Esophagus muscularis mucosa (tissue), 4 donors: ENCODE data around the gene DGKK. TPM values are rescaled to one million over a fixed set of nuclear protein-coding genes. Genes with fewer than 3 reads are reported as not detected.

ENCODE experiments used
- DNase-seq: peaks from one replicate; pipeline ENCODE4 v3.0.0-alpha.2; 2017; ENCODE audit errors: extremely low spot score
- H3K27ac ChIP-seq, 4 donors: fragments of 200-600 bp; sonication (generic); replicated peaks in 1 of 4; 1 replicate in 3 of 4; 2 replicates in 1 of 4; pipeline ENCODE4 v1.5.1; 2016 to 2019; ENCODE audit warnings: mild to moderate bottlenecking in 1 of 4
- H3K27me3 ChIP-seq, 4 donors: fragments of 200-600 bp; sonication (generic); one replicate each; pipeline versions ENCODE4 v1.5.1 to v1.6.0; 2016 to 2019
- H3K36me3 ChIP-seq, 4 donors: fragments of 200-600 bp; sonication (generic); one replicate each; pipeline ENCODE4 v1.5.1; 2016 to 2019
- H3K4me1 ChIP-seq, 4 donors: fragments of 200-600 bp; sonication (generic); one replicate each; pipeline ENCODE4 v1.5.1; 2016 to 2019
- H3K4me3 ChIP-seq, 4 donors: fragments of 200-600 bp; sonication (generic); 1 replicate in 2 of 4; 2 replicates in 2 of 4; pipeline ENCODE4 v1.5.1; 2016 to 2019; ENCODE audit warnings: mild to moderate bottlenecking in 4 of 4, moderate library complexity in 1 of 4
- H3K9me3 ChIP-seq, 4 donors: fragments of 200-600 bp; sonication (generic); 1 replicate in 3 of 4; 2 replicates in 1 of 4; pipeline ENCODE4 v1.5.1; 2016 to 2019
- CTCF ChIP-seq, 3 experiments: fragments of 200-600 bp in 2 of 3; fragments of 450-650 bp in 1 of 3; sonication (generic) in 2 of 3; IDR thresholded peaks; one replicate each; pipeline ENCODE4 v1.5.1; 2017 to 2019; ENCODE audit warnings: antibody characterized with exemption in 3 of 3, mild to moderate bottlenecking in 2 of 3, moderate library complexity in 1 of 3
- EP300 ChIP-seq: sonication (generic); formaldehyde crosslinking; IDR thresholded peaks from one replicate; pipeline ENCODE4 v1.6.1; 2017; ENCODE audit warnings: antibody characterized with exemption
- POLR2A ChIP-seq: fragments of 450-650 bp; IDR thresholded peaks from one replicate; pipeline ENCODE4 v1.6.1; 2017; ENCODE audit warnings: antibody characterized with exemption, moderate library complexity, mild to moderate bottlenecking, low read depth
- POLR2AphosphoS5 ChIP-seq, 2 donors: sonication (generic); formaldehyde crosslinking; IDR thresholded peaks; one replicate each; pipeline ENCODE4 v1.6.1; 2017; ENCODE audit warnings: antibody characterized with exemption in 2 of 2
- WGBS: methylation state at CpG from one replicate; pipeline ENCODE4 v1.1.5; 2018; 5-methylcytosine and 5-hydroxymethylcytosine counted together
- intact Hi-C: fragments of 100-400 bp; cut with DNase I; formaldehyde crosslinking; loops from one replicate; pipeline ENCODE4 v1.15.1; 2023
- total RNA-seq, 4 donors: library from RNA; depleted of rRNA; stranded (reverse); fragments of >200 nt; gene quantifications; one replicate each; pipeline versions ENCODE4 v1.1.0 to v1.2.1, GENCODE V29; 2016

DGKK gene
- total RNA-seq, 4 donors from 2014 or later: not detected

GRCh38 chrX:50386520-50386919 is 84.1 kb downstream of the DGKK start:
- Histone ChIP-seq H3K9me3 (no peaks in the 10 kb centered on the region), H3K4me1 (no peaks in the 10 kb centered on the region), H3K27me3 (no peaks in the 10 kb centered on the region), H3K27ac (no peak overlapping the region), H3K4me3 (no peak overlapping the region), H3K36me3 (no peaks in the 10 kb centered on the region)
- intact Hi-C loops: no loop called here
- TF ChIP-seq POLR2AphosphoS5 (IDR thresholded peaks at IDR 0.05): no peak
- TF ChIP-seq CTCF (IDR thresholded peaks at IDR 0.05): no peak
- no peak for TF ChIP-seq POLR2A
- no peak for TF ChIP-seq EP300
- WGBS: 72% methylated on average over 2 of the region's 2 CpGs
- no peak for DNase-seq

DNA sequence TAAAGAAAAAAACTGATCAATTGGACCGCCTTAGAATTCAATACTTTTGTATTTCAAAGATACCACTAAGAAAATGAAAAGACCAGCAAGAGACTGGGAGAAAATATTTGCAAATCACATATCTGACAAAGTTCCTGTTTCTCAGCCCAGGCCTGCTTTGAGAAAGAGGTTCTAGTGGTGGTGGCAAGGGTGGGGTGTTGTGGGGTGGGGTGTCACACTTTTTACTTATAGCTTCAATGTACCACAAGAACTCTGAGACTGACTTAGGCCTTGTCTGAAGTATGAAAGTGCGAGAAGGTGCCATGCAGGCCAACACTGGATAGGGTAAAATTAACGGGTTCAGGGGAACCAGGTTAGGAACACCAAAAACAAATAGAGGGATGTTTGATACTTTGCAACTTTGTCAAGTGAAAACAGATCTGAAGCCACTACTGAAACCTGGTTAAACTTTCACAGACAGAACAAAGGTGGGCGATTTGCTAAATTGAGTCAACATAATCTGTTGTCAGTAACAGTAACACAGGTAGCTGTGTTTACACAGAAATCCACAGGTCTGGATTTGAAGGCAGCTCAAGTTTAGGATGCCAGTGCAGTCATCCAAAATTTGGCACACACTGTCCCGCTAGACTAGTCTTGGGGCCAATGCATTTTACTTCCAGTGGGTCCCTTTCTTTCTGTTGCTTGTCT is 88.8 kb downstream of the DGKK start:
- intact Hi-C loops: no loop called here
- TF ChIP-seq CTCF (IDR thresholded peaks at IDR 0.05) (no peak), POLR2AphosphoS5 (IDR thresholded peaks at IDR 0.05) (no peak), POLR2A (no peak), EP300 (no peak)

DNA sequence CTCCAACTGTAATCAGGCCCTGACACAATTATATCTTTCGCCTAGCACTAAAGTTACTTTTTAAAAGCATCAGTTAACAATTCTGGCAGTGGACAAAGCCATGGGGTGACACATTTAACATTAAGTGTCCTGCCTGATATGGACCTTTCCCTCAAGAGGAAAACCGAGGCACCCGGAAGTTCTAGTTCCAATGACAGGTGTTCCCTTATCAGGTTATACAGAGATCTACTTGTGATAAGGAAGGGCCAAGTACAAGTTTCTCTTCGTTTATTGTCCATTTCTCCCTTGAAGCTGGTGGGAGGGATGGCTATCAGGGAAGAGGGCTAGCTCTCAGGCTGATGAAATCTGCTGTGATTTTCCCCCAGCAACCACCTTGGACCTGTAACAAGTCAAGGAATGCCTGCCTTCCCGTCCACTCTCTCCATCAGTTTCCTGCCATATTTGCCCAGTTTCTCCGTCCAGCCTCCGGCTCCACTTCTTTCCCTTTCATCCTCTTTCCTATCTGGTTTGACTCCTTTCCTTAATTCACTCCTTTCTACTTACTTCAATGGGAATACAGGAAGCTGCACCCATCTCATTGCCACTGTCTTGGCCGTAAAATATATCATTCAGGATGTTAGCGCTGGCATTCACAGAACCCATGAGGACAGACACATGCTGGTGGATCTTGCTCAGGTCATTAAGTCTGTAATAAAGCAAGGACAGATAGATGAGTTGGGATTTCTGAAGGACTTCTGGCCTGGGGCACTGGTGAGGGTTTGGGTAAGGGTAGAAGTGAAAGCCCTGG is 95.0 kb downstream of the DGKK start:
- H3K27me3 ChIP-seq: no peaks in the 10 kb centered on the region
- H3K36me3 ChIP-seq: no peaks in the 10 kb centered on the region
- intact Hi-C loops: no loop called here
- H3K4me1 ChIP-seq: no peaks in the 10 kb centered on the region
- no peaks in the 10 kb centered on the region for H3K9me3 ChIP-seq
- TF ChIP-seq CTCF (IDR thresholded peaks at IDR 0.05) (no peak), POLR2AphosphoS5 (IDR thresholded peaks at IDR 0.05) (no peak), POLR2A (no peak), EP300 (no peak)
- no peak overlapping the region for H3K4me3 ChIP-seq
- DNase-seq: peak; percentile 37
- 75% methylated on average over 9 of the region's 9 CpGs for WGBS
- no peak overlapping the region for H3K27ac ChIP-seq

More for the DNA sequence above, 88.8 kb downstream of the DGKK start:
- DNase-seq: no peak
- Histone ChIP-seq H3K4me3 (no peak overlapping the region), H3K36me3 (no peaks in the 10 kb centered on the region), H3K4me1 (no peaks in the 10 kb centered on the region), H3K9me3 (no peaks in the 10 kb centered on the region), H3K27me3 (no peaks in the 10 kb centered on the region), H3K27ac (no peak overlapping the region)
- WGBS: 75% methylated on average over 5 of the region's 5 CpGs

- Histone ChIP-seq H3K9me3 (no peaks in the 10 kb centered on the region), H3K4me3 (no peak overlapping the region), H3K27ac (no peak overlapping the region), H3K36me3 (no peaks in the 10 kb centered on the region), H3K4me1 (no peaks in the 10 kb centered on the region), H3K27me3 (no peaks in the 10 kb centered on the region)
- 64% methylated on average over 4 of the region's 4 CpGs for WGBS
- no peak for TF ChIP-seq EP300
- no peak for TF ChIP-seq CTCF (IDR thresholded peaks at IDR 0.05)
- TF ChIP-seq POLR2AphosphoS5 (IDR thresholded peaks at IDR 0.05): no peak
- no peak for TF ChIP-seq POLR2A
- intact Hi-C loops: no loop called here
- no peak for DNase-seq
Measured at GRCh38 chrX:50372966-50373365, 97.7 kb downstream of the DGKK start.
